ENCODE data around the gene RNF213. TPM values are rescaled to one million over a fixed set of nuclear protein-coding genes. Genes with fewer than 3 reads are reported as not detected.

RNF213 gene
- total RNA-seq, 1 experiment from 2014 or later = 71.4 TPM

- no peak overlapping the region for H3K4me3 ChIP-seq (ENCODE audit: low read length)
Measured at GRCh38 chr17:80262775-80263244, 2.2 kb downstream of the RNF213 start.

GRCh38 chr17:80263253-80264204 lies 2.9 kb downstream of the RNF213 start:
- H3K4me1 ChIP-seq (ENCODE audit: insufficient read depth, low read length) = peaks cover 25% of the 10 kb centered on the region
- no peaks in the 10 kb centered on the region for H3K9me3 ChIP-seq (ENCODE audit: low read length)
- no TSS peak for BruUV-seq (replicated peaks)
- TF ChIP-seq EZH2 (IDR thresholded peaks at IDR 0.05; ENCODE audit: low read length, unreplicated experiment) (no peak), CTCF (conservative IDR thresholded peaks at IDR 0.05; ENCODE audit: low read depth, low read length) (no peak), EZH2phosphoT487 (IDR thresholded peaks at IDR 0.05; ENCODE audit: borderline replicate concordance, low read length) (no peak)
- ChIA-PET CTCF (no interaction called here), POLR2A (ENCODE audit: unreplicated experiment) (no interaction called here)
- intact Hi-C loops (cut with micrococcal nuclease) = no loop called here
- DNase-seq (no peak), ATAC-seq (no peak)
- no peak overlapping the region for H3K9ac ChIP-seq (ENCODE audit: low read length)
- peaks cover 4% of the 10 kb centered on the region for H3F3A ChIP-seq (ENCODE audit: low read length, unreplicated experiment)
- H3K4me3 ChIP-seq (ENCODE audit: low read length) = no peak overlapping the region
- H3K36me3 ChIP-seq (ENCODE audit: low read depth, low read length) = peaks cover 13% of the 10 kb centered on the region
- H4K20me1 ChIP-seq (ENCODE audit: low read length) = no peaks in the 10 kb centered on the region
- no peak overlapping the region for H2AFZ ChIP-seq (ENCODE audit: low read length)
- H3K9me2 ChIP-seq (replicated peaks; ENCODE audit: low read length) = no peaks in the 10 kb centered on the region
- peaks cover 26% of the 10 kb centered on the region for H3K79me2 ChIP-seq (ENCODE audit: low read length)
- H3K27ac ChIP-seq (ENCODE audit: low read length) = no peak overlapping the region
- no peaks in the 10 kb centered on the region for H3K27me3 ChIP-seq (ENCODE audit: low read length)
- no peak overlapping the region for H3K4me2 ChIP-seq (ENCODE audit: low read length)

More at GRCh38 chr17:80262775-80263244, 2.2 kb downstream of the RNF213 start:
- ATAC-seq = no peak
- Histone ChIP-seq H3K9me2 (replicated peaks; ENCODE audit: low read length) (no peaks in the 10 kb centered on the region), H3K4me2 (ENCODE audit: low read length) (peak overlapping the region; percentile 100; the same call in 1 of the 2 replicates), H3K36me3 (ENCODE audit: low read depth, low read length) (peaks cover 11% of the 10 kb centered on the region), H4K20me1 (ENCODE audit: low read length) (no peaks in the 10 kb centered on the region), H3F3A (ENCODE audit: low read length, unreplicated experiment) (peaks cover 4% of the 10 kb centered on the region), H3K27ac (ENCODE audit: low read length) (no peak overlapping the region), H2AFZ (ENCODE audit: low read length) (no peak overlapping the region), H3K4me1 (ENCODE audit: insufficient read depth, low read length) (peaks cover 25% of the 10 kb centered on the region), H3K27me3 (ENCODE audit: low read length) (no peaks in the 10 kb centered on the region), H3K79me2 (ENCODE audit: low read length) (peaks cover 26% of the 10 kb centered on the region), H3K9ac (ENCODE audit: low read length) (no peak overlapping the region), H3K9me3 (ENCODE audit: low read length) (no peaks in the 10 kb centered on the region)
- BruUV-seq (replicated peaks) = no TSS peak
- DNase-seq = no peak
- no peak for TF ChIP-seq EZH2 (IDR thresholded peaks at IDR 0.05; ENCODE audit: low read length, unreplicated experiment)
- TF ChIP-seq EZH2phosphoT487 (IDR thresholded peaks at IDR 0.05; ENCODE audit: borderline replicate concordance, low read length) = no peak
- no peak for TF ChIP-seq CTCF (conservative IDR thresholded peaks at IDR 0.05; ENCODE audit: low read depth, low read length)
- intact Hi-C loops (cut with micrococcal nuclease) = no loop called here
- CTCF ChIA-PET = no interaction called here
- POLR2A ChIA-PET (ENCODE audit: unreplicated experiment) = no interaction called here
